NT2/D1 (cell line): ENCODE measurements around the gene UGCG.
"Not testable (repeated sequence)": the region's sequence is repeated elsewhere in the genome, so short reads cannot be mapped to it uniquely, and the experiment has no call there.

ENCODE experiments used
- DNase-seq: peaks from one replicate; pipeline ENCODE4 v3.0.0-alpha.2; 2011; ENCODE audit warnings: low read depth, low spot score
- H3K27me3 ChIP-seq: 2 replicates; pipeline ENCODE4 v1.6.0; 2011; ENCODE audit warnings: mild to moderate bottlenecking; ENCODE audit not compliant: insufficient read length, insufficient read depth
- H3K36me3 ChIP-seq: 2 replicates; pipeline ENCODE4 v1.6.1; 2011; ENCODE audit warnings: mild to moderate bottlenecking, low read length, mixed read lengths; ENCODE audit not compliant: insufficient read depth, insufficient read length
- H3K4me1 ChIP-seq: 2 replicates; pipeline ENCODE4 v1.5.1; 2011; ENCODE audit not compliant: insufficient read depth, insufficient read length
- H3K4me3 ChIP-seq: 2 replicates; pipeline ENCODE4 v1.5.1; 2011; ENCODE audit warnings: low read depth; ENCODE audit not compliant: insufficient read length
- H3K9ac ChIP-seq: 2 replicates; pipeline ENCODE4 v1.6.0; 2011; ENCODE audit warnings: low read depth; ENCODE audit not compliant: insufficient read length
- H3K9me3 ChIP-seq: 2 replicates; pipeline ENCODE4 v1.5.1; 2011; ENCODE audit warnings: mild to moderate bottlenecking, low read length; ENCODE audit not compliant: insufficient read depth
- SUZ12 ChIP-seq: IDR thresholded peaks from 2 replicates; pipeline ENCODE4 v1.6.1; 2011; ENCODE audit not compliant: insufficient read length, insufficient read depth; ENCODE audit errors: extremely low read depth
- YY1 ChIP-seq: IDR thresholded peaks from 2 replicates; pipeline ENCODE4 v1.6.1; 2011; ENCODE audit not compliant: insufficient read length, insufficient read depth
- ZNF274 ChIP-seq: IDR thresholded peaks from 2 replicates; pipeline ENCODE4 v1.6.1; 2011; ENCODE audit warnings: mild to moderate bottlenecking, low read depth, low read length

UGCG gene

DNA sequence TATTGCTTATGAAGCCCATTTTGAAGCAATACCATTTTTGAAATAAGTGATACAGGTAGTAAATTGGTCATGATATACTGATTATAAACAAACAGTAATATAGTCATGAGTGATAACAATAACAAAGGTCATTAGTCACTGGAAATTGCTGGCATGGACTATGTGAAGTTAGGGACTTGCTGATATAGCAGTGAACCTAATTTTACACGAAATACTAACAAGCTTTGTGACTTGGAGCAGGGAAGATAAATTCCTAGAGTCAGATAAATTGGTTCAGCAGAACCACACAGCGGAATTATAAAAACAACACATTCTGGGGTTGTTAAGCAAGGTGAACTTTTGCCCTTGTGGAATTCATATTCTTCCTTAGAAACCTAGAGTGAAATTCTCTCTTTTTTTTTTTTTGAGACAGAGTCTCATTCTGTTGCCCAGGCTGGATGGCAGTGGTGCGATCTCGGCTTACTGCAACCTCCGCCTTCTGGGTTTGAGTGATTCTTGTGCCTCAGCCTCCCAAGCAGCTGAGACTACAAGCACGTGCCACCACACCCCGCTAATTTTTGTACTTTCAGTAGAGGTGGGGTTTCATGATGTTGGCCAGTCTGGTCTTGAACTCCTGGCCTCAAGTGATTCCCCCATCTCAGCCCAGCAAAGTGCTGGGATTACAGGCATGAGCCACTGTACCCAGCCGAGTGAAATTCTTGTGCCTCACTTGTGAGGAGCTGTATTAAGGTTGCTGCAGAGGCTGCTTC is 6.0 kb downstream of the UGCG start:
- Histone ChIP-seq H3K36me3 (peaks cover 12% of the 10 kb centered on the region), H3K4me3 (no peak overlapping the region), H3K4me1 (no peaks in the 10 kb centered on the region), H3K27me3 (no peaks in the 10 kb centered on the region), H3K9me3 (no peaks in the 10 kb centered on the region), H3K9ac (no peak overlapping the region)
- DNase-seq = no peak
- TF ChIP-seq YY1 (no peak), SUZ12 (no peak), ZNF274 (no peak)

DNA sequence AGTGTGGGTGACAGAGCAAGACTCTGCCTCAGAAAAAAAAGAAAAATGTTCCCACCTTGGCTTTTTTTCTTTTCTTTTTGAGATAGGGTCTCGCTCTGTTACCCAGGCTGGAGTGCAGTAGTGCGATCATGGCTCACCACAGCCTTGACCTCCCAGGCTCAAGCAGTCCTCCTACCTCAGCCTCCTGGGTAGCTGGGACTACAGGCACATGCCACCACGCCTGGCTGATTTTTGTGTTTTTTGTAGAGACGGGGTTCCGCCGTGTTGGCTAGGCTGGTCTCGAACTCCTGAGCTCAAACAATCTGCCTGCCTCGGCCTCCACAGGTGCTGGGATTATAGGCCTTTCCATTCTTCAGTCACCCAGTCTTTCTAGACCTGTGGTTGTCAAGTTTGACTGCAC is 6.9 kb downstream of the UGCG start:
- H3K4me1 ChIP-seq, DNase-seq, H3K9ac ChIP-seq, H3K4me3 ChIP-seq, H3K9me3 ChIP-seq, H3K27me3 ChIP-seq: not testable (repeated sequence)
- peaks cover 12% of the 10 kb centered on the region for H3K36me3 ChIP-seq

- peaks cover 12% of the 10 kb centered on the region for H3K36me3 ChIP-seq
- no peaks in the 10 kb centered on the region for H3K27me3 ChIP-seq
- no peak overlapping the region for H3K4me3 ChIP-seq
- no peak for TF ChIP-seq SUZ12
- TF ChIP-seq YY1 = no peak
- no peak for TF ChIP-seq ZNF274
- no peak overlapping the region for H3K9ac ChIP-seq
- H3K4me1 ChIP-seq = no peaks in the 10 kb centered on the region
- no peak for DNase-seq
- no peaks in the 10 kb centered on the region for H3K9me3 ChIP-seq
Measured at GRCh38 chr9:111904026-111904425, 7.4 kb downstream of the UGCG start.

DNA sequence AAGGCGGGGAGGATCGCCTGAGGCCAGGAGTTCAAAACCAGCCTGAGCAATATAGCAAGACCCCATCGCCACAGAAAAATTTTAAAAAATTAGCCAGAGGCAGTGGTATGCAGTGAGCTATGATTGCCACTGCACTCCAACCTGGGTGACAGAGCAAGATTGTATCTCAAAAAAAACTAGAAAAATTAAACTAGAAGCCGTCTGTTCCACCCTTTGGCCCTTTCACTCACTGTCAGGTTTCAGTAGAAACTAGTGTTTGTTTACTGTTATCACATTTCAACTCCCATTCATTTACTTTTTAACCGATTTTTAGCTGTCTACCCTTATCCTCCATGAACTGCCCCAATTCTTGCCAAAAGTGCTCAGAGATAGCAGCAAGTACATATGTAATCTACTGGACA is 8.3 kb downstream of the UGCG start:
- H3K9me3 ChIP-seq = no peaks in the 10 kb centered on the region
- TF ChIP-seq ZNF274 (no peak), SUZ12 (no peak)
- H3K27me3 ChIP-seq = no peaks in the 10 kb centered on the region
- no peak for DNase-seq
- no peak overlapping the region for H3K4me3 ChIP-seq
- H3K36me3 ChIP-seq = peaks cover 12% of the 10 kb centered on the region
- H3K4me1 ChIP-seq = no peaks in the 10 kb centered on the region
- no peak overlapping the region for H3K9ac ChIP-seq

DNA sequence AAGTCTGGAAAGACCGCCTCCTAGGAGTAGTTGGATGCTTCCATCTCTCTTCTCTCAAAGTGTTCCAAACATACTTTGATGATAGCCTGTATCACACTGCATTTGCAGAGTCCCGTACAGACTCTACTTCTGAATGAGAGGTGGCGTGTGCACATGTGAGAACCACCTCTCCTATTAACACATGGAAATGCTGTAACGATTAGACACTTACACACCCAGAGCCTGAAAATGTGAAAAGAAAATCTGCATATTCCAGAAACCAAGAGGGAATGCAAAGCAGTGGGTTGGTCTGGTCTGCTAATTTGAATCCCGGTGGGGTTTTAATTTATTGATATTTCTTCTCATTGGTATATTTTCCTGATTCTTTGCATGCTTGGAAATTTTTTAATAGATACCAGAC is 10.5 kb downstream of the UGCG start:
- Histone ChIP-seq H3K9me3 (no peaks in the 10 kb centered on the region), H3K4me1 (no peaks in the 10 kb centered on the region), H3K27me3 (no peaks in the 10 kb centered on the region), H3K9ac (no peak overlapping the region), H3K4me3 (no peak overlapping the region), H3K36me3 (peaks cover 15% of the 10 kb centered on the region)
- no peak for DNase-seq
- TF ChIP-seq YY1 (no peak), ZNF274 (no peak), SUZ12 (no peak)

GRCh38 chr9:111909444-111909843 is 12.8 kb downstream of the UGCG start:
- TF ChIP-seq YY1 = no peak
- no peak for TF ChIP-seq SUZ12
- no peak for TF ChIP-seq ZNF274
- no peaks in the 10 kb centered on the region for H3K4me1 ChIP-seq
- no peaks in the 10 kb centered on the region for H3K9me3 ChIP-seq
- no peaks in the 10 kb centered on the region for H3K27me3 ChIP-seq
- H3K36me3 ChIP-seq = peaks cover 18% of the 10 kb centered on the region
- no peak for DNase-seq
- no peak overlapping the region for H3K4me3 ChIP-seq
- no peak overlapping the region for H3K9ac ChIP-seq

GRCh38 chr9:111910428-111910827 is 13.8 kb downstream of the UGCG start:
- Histone ChIP-seq H3K4me1 (no peaks in the 10 kb centered on the region), H3K27me3 (no peaks in the 10 kb centered on the region), H3K9ac (no peak overlapping the region), H3K4me3 (no peak overlapping the region), H3K9me3 (no peaks in the 10 kb centered on the region), H3K36me3 (peaks cover 28% of the 10 kb centered on the region)
- TF ChIP-seq ZNF274 (no peak), YY1 (no peak), SUZ12 (no peak)
- no peak for DNase-seq
